ENCODE results near the gene SIVA1. TPM values are rescaled to one million over a fixed set of nuclear protein-coding genes. Genes with fewer than 3 reads are reported as not detected.

The SIVA1 gene
- total RNA-seq, 1 donor from 2014 or later, result 30.5 TPM

- no peak overlapping the region for H3K27ac Mint-ChIP-seq (ENCODE audit: unreplicated experiment)
- H3K4me3 Mint-ChIP-seq (ENCODE audit: unreplicated experiment), result no peak overlapping the region
- no peak for TF ChIP-seq CTCF (IDR thresholded peaks at IDR 0.05; ENCODE audit: partially characterized antibody, unreplicated experiment)
- H3K9me3 Mint-ChIP-seq (ENCODE audit: unreplicated experiment), result peaks cover 8% of the 10 kb centered on the region
- no peak for DNase-seq
- H3K27me3 Mint-ChIP-seq (ENCODE audit: unreplicated experiment), result peaks cover 9% of the 10 kb centered on the region
- H3K36me3 Mint-ChIP-seq (ENCODE audit: unreplicated experiment), result no peaks in the 10 kb centered on the region
- H3K4me1 Mint-ChIP-seq (ENCODE audit: low read depth, unreplicated experiment), result peaks cover 3% of the 10 kb centered on the region
Measured at GRCh38 chr14:104739546-104740516, 13.1 kb upstream of the SIVA1 start.

- Mint-ChIP-seq H3K9me3 (ENCODE audit: unreplicated experiment) (peaks cover 4% of the 10 kb centered on the region), H3K4me3 (ENCODE audit: unreplicated experiment) (no peak overlapping the region), H3K36me3 (ENCODE audit: unreplicated experiment) (no peaks in the 10 kb centered on the region), H3K27me3 (ENCODE audit: unreplicated experiment) (peaks cover 7% of the 10 kb centered on the region), H3K4me1 (ENCODE audit: low read depth, unreplicated experiment) (peaks cover 3% of the 10 kb centered on the region), H3K27ac (ENCODE audit: unreplicated experiment) (no peak overlapping the region)
- no peak for TF ChIP-seq CTCF (IDR thresholded peaks at IDR 0.05; ENCODE audit: partially characterized antibody, unreplicated experiment)
- no peak for DNase-seq
Measured at GRCh38 chr14:104741108-104741802, 11.7 kb upstream of the SIVA1 start.

- no peak overlapping the region for H3K27ac Mint-ChIP-seq (ENCODE audit: unreplicated experiment)
- H3K27me3 Mint-ChIP-seq (ENCODE audit: unreplicated experiment), result peaks cover 7% of the 10 kb centered on the region
- DNase-seq, result no peak
- peaks cover 7% of the 10 kb centered on the region for H3K4me1 Mint-ChIP-seq (ENCODE audit: low read depth, unreplicated experiment)
- no peak for TF ChIP-seq CTCF (IDR thresholded peaks at IDR 0.05; ENCODE audit: partially characterized antibody, unreplicated experiment)
- no peaks in the 10 kb centered on the region for H3K36me3 Mint-ChIP-seq (ENCODE audit: unreplicated experiment)
- no peak overlapping the region for H3K4me3 Mint-ChIP-seq (ENCODE audit: unreplicated experiment)
- H3K9me3 Mint-ChIP-seq (ENCODE audit: unreplicated experiment), result peaks cover 4% of the 10 kb centered on the region
Measured at GRCh38 chr14:104741803-104742251, 11.1 kb upstream of the SIVA1 start.

- peaks cover 7% of the 10 kb centered on the region for H3K27me3 Mint-ChIP-seq (ENCODE audit: unreplicated experiment)
Measured at GRCh38 chr14:104742586-104743455, 10.1 kb upstream of the SIVA1 start.

More at GRCh38 chr14:104742586-104743455, 10.1 kb upstream of the SIVA1 start:
- TF ChIP-seq CTCF (IDR thresholded peaks at IDR 0.05; ENCODE audit: partially characterized antibody, unreplicated experiment), result no peak
- no peak overlapping the region for H3K27ac Mint-ChIP-seq (ENCODE audit: unreplicated experiment)
- no peaks in the 10 kb centered on the region for H3K36me3 Mint-ChIP-seq (ENCODE audit: unreplicated experiment)
- DNase-seq, result no peak
- peaks cover 4% of the 10 kb centered on the region for H3K9me3 Mint-ChIP-seq (ENCODE audit: unreplicated experiment)
- no peak overlapping the region for H3K4me3 Mint-ChIP-seq (ENCODE audit: unreplicated experiment)
- H3K4me1 Mint-ChIP-seq (ENCODE audit: low read depth, unreplicated experiment), result peaks cover 7% of the 10 kb centered on the region
